HepG2 (cell line): ENCODE results near the gene PARG.

Experiments
- CTCF ChIP-seq: sonication (generic); formaldehyde crosslinking; IDR thresholded peaks from 2 replicates; pipeline ENCODE4 v1.5.0; 2020; ENCODE audit warnings: mild to moderate bottlenecking, missing genetic modification reagents, moderate library complexity
- DDIT3 ChIP-seq: sonication (generic); formaldehyde crosslinking; IDR thresholded peaks from 2 replicates; pipeline ENCODE4 v1.4.0; 2020; ENCODE audit warnings: mild to moderate bottlenecking, missing genetic modification reagents
- EP300 ChIP-seq, 3 experiments: sonication (generic) in 1 of 3; formaldehyde crosslinking in 1 of 3; IDR thresholded peaks; 2 replicates each; pipeline versions ENCODE4 v1.5.1 to v1.6.1; 2011 to 2020; ENCODE audit warnings: low read depth in 2 of 3, low read length in 2 of 3, borderline replicate concordance in 1 of 3, improper control_type of control experiment in 1 of 3, mild to moderate bottlenecking in 1 of 3, missing genetic modification reagents in 1 of 3, moderate library complexity in 1 of 3
- EZH2 ChIP-seq: conservative IDR thresholded peaks from 2 replicates; pipeline ENCODE4 v1.6.1; 2012; ENCODE audit warnings: mild to moderate bottlenecking, low read depth, low read length, moderate library complexity
- FOSL1 ChIP-seq: sonication (generic); formaldehyde crosslinking; IDR thresholded peaks from 2 replicates; pipeline ENCODE4 v1.9.0; 2021; ENCODE audit warnings: missing genetic modification reagents, borderline replicate concordance
- RBAK ChIP-seq: sonication (generic); formaldehyde crosslinking; IDR thresholded peaks from 2 replicates; pipeline ENCODE4 v1.5.1; 2020; ENCODE audit warnings: mild to moderate bottlenecking, missing genetic modification reagents
- ZNF333 ChIP-seq: sonication (generic); formaldehyde crosslinking; IDR thresholded peaks from 2 replicates; pipeline ENCODE4 v1.4.0; 2020; ENCODE audit warnings: mild to moderate bottlenecking, missing genetic modification reagents, borderline replicate concordance

- TF ChIP-seq FOSL1 (no peak), EP300 (IDR thresholded peaks at IDR 0.05; ENCODE audit: low read depth in 2 of 2, low read length in 2 of 2) (no peak), EP300 (CRISPR knock-in tag; IDR thresholded peaks at IDR 0.05; ENCODE audit: borderline replicate concordance) (no peak), CTCF (CRISPR knock-in tag) (no peak), ZNF333 (CRISPR knock-in tag) (no peak), DDIT3 (CRISPR knock-in tag) (no peak), EZH2 (no peak), RBAK (CRISPR knock-in tag) (no peak)
Measured at GRCh38 chr10:49830016-49830415, 111.8 kb downstream of the PARG start.
